Caco-2 (cell line): ENCODE results near the gene STK33. TPM values are rescaled to one million over a fixed set of nuclear protein-coding genes. Genes with fewer than 3 reads are reported as not detected.

Experiments used
- BruUV-seq: library from RNA; stranded (reverse); fragments of 400-500 nt; replicated peaks from 2 replicates; lab custom pipeline; 2021; lab: Mats Ljungman, UMichigan
- CTCF ChIA-PET: fragments of 300-600 bp; sonication (Branson Sonifier 250); formaldehyde crosslinking; loops from one replicate; lab custom pipeline; 2022; ENCODE audit warnings: antibody characterized with exemption; lab: Charles Lee
- POLR2A ChIA-PET: fragments of 300-600 bp; sonication (Branson Sonifier 250); formaldehyde crosslinking; loops from one replicate; lab custom pipeline; 2022; ENCODE audit warnings: antibody characterized with exemption; lab: Charles Lee
- DNase-seq, 2 experiments: peaks; one replicate each; pipeline versions ENCODE4 v3.0.0 to v3.0.0-alpha.2; 2020 to 2022
- H3K27me3 ChIP-seq: replicated peaks from 2 replicates; pipeline ENCODE4 v1.6.0; 2011; ENCODE audit warnings: low read length; ENCODE audit not compliant: control insufficient read depth, insufficient read depth
- H3K36me3 ChIP-seq: 2 replicates; pipeline ENCODE4 v1.5.1; 2011; ENCODE audit warnings: low read length; ENCODE audit not compliant: control insufficient read depth, insufficient read depth
- H3K4me1 ChIP-seq: fragments of 250-450 bp; sonication (Bioruptor Pico); 2 replicates; pipeline ENCODE4 v1.5.1; 2020; ENCODE audit warnings: mild to moderate bottlenecking
- H3K4me3 ChIP-seq: 2 replicates; pipeline ENCODE4 v1.5.1; 2011; ENCODE audit warnings: low read depth, mild to moderate bottlenecking, control low read depth, low read length
- H3K9me3 ChIP-seq: fragments of 250-450 bp; sonication (Bioruptor Pico); 2 replicates; pipeline ENCODE4 v1.5.1; 2020; ENCODE audit warnings: mild to moderate bottlenecking, moderate library complexity
- H3K27ac Mint-ChIP-seq: one replicate; pipeline ENCODE4 v1.8.0; 2022; ENCODE audit warnings: mixed read lengths; ENCODE audit not compliant: unreplicated experiment
- H3K27me3 Mint-ChIP-seq: one replicate; pipeline ENCODE4 v1.8.0; 2022; ENCODE audit warnings: mixed read lengths; ENCODE audit not compliant: insufficient read depth, unreplicated experiment
- H3K36me3 Mint-ChIP-seq: one replicate; pipeline ENCODE4 v1.8.0; 2022; ENCODE audit warnings: mild to moderate bottlenecking, mixed read lengths; ENCODE audit not compliant: insufficient read depth, unreplicated experiment
- H3K4me1 Mint-ChIP-seq: one replicate; pipeline ENCODE4 v1.8.0; 2022; ENCODE audit warnings: low read depth, mixed read lengths; ENCODE audit not compliant: unreplicated experiment
- H3K4me3 Mint-ChIP-seq: one replicate; pipeline ENCODE4 v1.8.0; 2022; ENCODE audit warnings: mild to moderate bottlenecking, moderate library complexity, mixed read lengths; ENCODE audit not compliant: unreplicated experiment
- H3K9me3 Mint-ChIP-seq: one replicate; pipeline ENCODE4 v1.8.0; 2022; ENCODE audit warnings: mixed read lengths; ENCODE audit not compliant: unreplicated experiment
- intact Hi-C: fragments of 100-400 bp; cut with micrococcal nuclease; formaldehyde crosslinking; loops from one replicate; pipeline ENCODE4 v1.10.0; 2022; ENCODE audit not compliant: unreplicated experiment
- total RNA-seq: library from RNA; stranded (reverse); gene quantifications from 2 replicates; pipeline ENCODE4 v1.2.3, GENCODE V29; 2022
- TF ChIP-seq, protein P1 (sequence below), 2 experiments: fragments of 200-600 bp in 1 of 2; IDR thresholded peaks; 1 replicate in 1 of 2; 2 replicates in 1 of 2; pipeline versions ENCODE4 v1.5.1 to v1.8.0; 2011 to 2022; ENCODE audit warnings: antibody characterized with exemption in 1 of 2, control low read depth in 1 of 2, inconsistent platforms in 1 of 2, low read depth in 1 of 2, low read length in 1 of 2, mild to moderate bottlenecking in 1 of 2, moderate library complexity in 1 of 2; ENCODE audit not compliant: insufficient read depth in 1 of 2, severe bottlenecking in 1 of 2, unreplicated experiment in 1 of 2

Gene STK33
- total RNA-seq, 1 experiment from 2014 or later = 0.98 TPM

GRCh38 chr11:8352103-8352875, 241.7 kb downstream of the STK33 start:
- TF ChIP-seq, protein P1, sequence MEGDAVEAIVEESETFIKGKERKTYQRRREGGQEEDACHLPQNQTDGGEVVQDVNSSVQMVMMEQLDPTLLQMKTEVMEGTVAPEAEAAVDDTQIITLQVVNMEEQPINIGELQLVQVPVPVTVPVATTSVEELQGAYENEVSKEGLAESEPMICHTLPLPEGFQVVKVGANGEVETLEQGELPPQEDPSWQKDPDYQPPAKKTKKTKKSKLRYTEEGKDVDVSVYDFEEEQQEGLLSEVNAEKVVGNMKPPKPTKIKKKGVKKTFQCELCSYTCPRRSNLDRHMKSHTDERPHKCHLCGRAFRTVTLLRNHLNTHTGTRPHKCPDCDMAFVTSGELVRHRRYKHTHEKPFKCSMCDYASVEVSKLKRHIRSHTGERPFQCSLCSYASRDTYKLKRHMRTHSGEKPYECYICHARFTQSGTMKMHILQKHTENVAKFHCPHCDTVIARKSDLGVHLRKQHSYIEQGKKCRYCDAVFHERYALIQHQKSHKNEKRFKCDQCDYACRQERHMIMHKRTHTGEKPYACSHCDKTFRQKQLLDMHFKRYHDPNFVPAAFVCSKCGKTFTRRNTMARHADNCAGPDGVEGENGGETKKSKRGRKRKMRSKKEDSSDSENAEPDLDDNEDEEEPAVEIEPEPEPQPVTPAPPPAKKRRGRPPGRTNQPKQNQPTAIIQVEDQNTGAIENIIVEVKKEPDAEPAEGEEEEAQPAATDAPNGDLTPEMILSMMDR (IDR thresholded peaks at IDR 0.05; ENCODE audit: insufficient read depth in 1 of 2, low read depth in 1 of 2, low read length in 1 of 2, severe bottlenecking in 1 of 2, unreplicated experiment in 1 of 2) = no peak
- Mint-ChIP-seq H3K27me3 (peaks cover 20% of the 10 kb centered on the region), H3K4me3 (no peak overlapping the region), H3K4me1 (no peaks in the 10 kb centered on the region), H3K27ac (no peak overlapping the region), H3K9me3 (no peaks in the 10 kb centered on the region), H3K36me3 (no peaks in the 10 kb centered on the region)
- H3K36me3 ChIP-seq = no peaks in the 10 kb centered on the region
- DNase-seq = no peak
- H3K9me3 ChIP-seq = no peaks in the 10 kb centered on the region
- intact Hi-C loops = no loop called here
- no peak overlapping the region for H3K4me3 ChIP-seq
- H3K27me3 ChIP-seq = no peaks in the 10 kb centered on the region; the same call in 1 of the 2 replicates
- H3K4me1 ChIP-seq = no peaks in the 10 kb centered on the region
- ChIA-PET CTCF (no interaction called here), POLR2A (no interaction called here)
- no TSS peak for BruUV-seq

GRCh38 chr11:8351223-8351622, 242.8 kb downstream of the STK33 start:
- peaks cover 20% of the 10 kb centered on the region for H3K27me3 Mint-ChIP-seq
- TF ChIP-seq, protein P1 (IDR thresholded peaks at IDR 0.05; ENCODE audit: insufficient read depth in 1 of 2, low read depth in 1 of 2, low read length in 1 of 2, severe bottlenecking in 1 of 2, unreplicated experiment in 1 of 2) = no peak
- H3K4me1 ChIP-seq = no peaks in the 10 kb centered on the region
- H3K4me3 ChIP-seq = no peak overlapping the region
- no peak overlapping the region for H3K27ac Mint-ChIP-seq
- H3K4me3 Mint-ChIP-seq = no peak overlapping the region
- DNase-seq = no peak
- BruUV-seq = no TSS peak
- no peaks in the 10 kb centered on the region for H3K36me3 ChIP-seq
- no peaks in the 10 kb centered on the region for H3K36me3 Mint-ChIP-seq
- no peaks in the 10 kb centered on the region; the same call in 1 of the 2 replicates for H3K27me3 ChIP-seq
- H3K9me3 Mint-ChIP-seq = no peaks in the 10 kb centered on the region
- no peaks in the 10 kb centered on the region for H3K9me3 ChIP-seq
- intact Hi-C loops = no loop called here
- ChIA-PET CTCF (interaction anchor here (0.6 kb wide), 1 partner anchor 226 kb away, joined by 3 read pairs; no protein-coding TSS in a partner anchor), POLR2A (no interaction called here)
- H3K4me1 Mint-ChIP-seq = no peaks in the 10 kb centered on the region

DNA sequence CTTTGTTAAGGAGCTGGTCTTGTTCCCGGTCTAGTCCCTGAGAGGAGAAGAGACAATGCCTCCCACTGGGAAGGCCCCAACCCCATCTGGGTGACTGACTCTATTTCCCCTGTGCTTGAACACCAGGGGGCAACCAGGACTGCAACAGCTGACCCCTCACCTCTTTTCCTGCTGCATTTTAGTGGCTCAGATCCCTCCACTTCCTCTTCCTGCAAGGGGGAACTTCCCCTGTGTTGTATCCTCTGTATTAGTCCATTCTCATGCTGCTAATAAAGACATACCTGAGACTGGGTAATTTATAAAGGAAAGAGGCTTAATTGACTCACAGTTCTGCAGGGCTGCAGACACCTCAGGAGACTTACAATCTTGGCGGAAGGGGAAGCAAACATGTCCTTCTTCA, 246.1 kb downstream of the STK33 start:
- no peaks in the 10 kb centered on the region; the same call in 1 of the 2 replicates for H3K27me3 ChIP-seq
- Mint-ChIP-seq H3K4me1 (no peaks in the 10 kb centered on the region), H3K27me3 (peaks cover 13% of the 10 kb centered on the region), H3K9me3 (no peaks in the 10 kb centered on the region), H3K27ac (no peak overlapping the region), H3K4me3 (no peak overlapping the region), H3K36me3 (no peaks in the 10 kb centered on the region)
- BruUV-seq = no TSS peak
- H3K4me1 ChIP-seq = no peaks in the 10 kb centered on the region
- TF ChIP-seq, protein P1 (IDR thresholded peaks at IDR 0.05; ENCODE audit: insufficient read depth in 1 of 2, low read depth in 1 of 2, low read length in 1 of 2, severe bottlenecking in 1 of 2, unreplicated experiment in 1 of 2) = no peak
- CTCF ChIA-PET = no interaction called here
- no peak overlapping the region for H3K4me3 ChIP-seq
- no peaks in the 10 kb centered on the region for H3K36me3 ChIP-seq
- intact Hi-C loops = no loop called here
- no peaks in the 10 kb centered on the region for H3K9me3 ChIP-seq
- no peak for DNase-seq
- POLR2A ChIA-PET = no interaction called here
